T47D (cell line): ENCODE results near the gene RALGPS2.
A peak's percentile ranks its signal among the peaks of the same experiment; 100 is the strongest.

ENCODE experiments used
- DNase-seq, 2 experiments: peaks; one replicate each; pipeline versions ENCODE4 v3.0.0 to v3.0.0-alpha.2; 2011 to 2012; ENCODE audit warnings: low read depth in 1 of 2, low spot score in 1 of 2
- JUND ChIP-seq: IDR thresholded peaks from 2 replicates; pipeline ENCODE4 v1.6.1; 2012; ENCODE audit warnings: low read depth
- in situ Hi-C: cut with HindIII; loops from 2 replicates; pipeline ENCODE4 v1.10.0; 2016; ENCODE audit warnings: low sequenced_read_pairs, low pct_unique_long_range_greater_than_20kb

RALGPS2 gene

GRCh38 chr1:178694923-178695525, 30.0 kb upstream of the RALGPS2 start:
- TF ChIP-seq JUND: no peak
- DNase-seq: peak in 1 of 2 experiments; percentile 53
- in situ Hi-C loops: no loop called here

DNA sequence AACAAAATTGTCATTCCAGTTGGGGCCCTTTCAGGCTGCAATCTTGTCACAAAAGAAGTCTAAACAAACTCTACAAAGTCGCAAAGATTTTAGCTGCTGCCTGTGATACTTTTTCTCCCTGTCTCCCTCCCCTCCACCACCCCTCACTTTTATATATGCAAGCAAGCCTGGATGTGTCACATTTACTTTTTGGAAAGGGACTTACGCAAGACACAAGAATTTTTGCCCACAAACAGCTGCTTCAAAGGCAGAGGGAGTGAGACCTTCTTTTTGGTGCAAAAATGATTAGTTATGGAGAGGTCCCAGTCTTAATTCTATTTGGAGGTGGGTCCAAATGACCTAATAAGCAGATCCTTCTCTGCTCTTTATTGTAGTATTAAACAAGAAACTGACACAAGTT, 22.9 kb upstream of the RALGPS2 start:
- in situ Hi-C loops: no loop called here
- no peak for TF ChIP-seq JUND
- no peak for DNase-seq

- in situ Hi-C loops: no loop called here
- no peak for DNase-seq
- TF ChIP-seq JUND: no peak
Measured at GRCh38 chr1:178704833-178705232, 20.2 kb upstream of the RALGPS2 start.

- no peak for TF ChIP-seq JUND
- DNase-seq: peak in 1 of 2 experiments; percentile 20
- in situ Hi-C loops: no loop called here
Measured at GRCh38 chr1:178706432-178706831, 18.6 kb upstream of the RALGPS2 start.

- no peak for DNase-seq
- in situ Hi-C loops: no loop called here
Measured at GRCh38 chr1:178713259-178713658, 11.8 kb upstream of the RALGPS2 start.

DNA sequence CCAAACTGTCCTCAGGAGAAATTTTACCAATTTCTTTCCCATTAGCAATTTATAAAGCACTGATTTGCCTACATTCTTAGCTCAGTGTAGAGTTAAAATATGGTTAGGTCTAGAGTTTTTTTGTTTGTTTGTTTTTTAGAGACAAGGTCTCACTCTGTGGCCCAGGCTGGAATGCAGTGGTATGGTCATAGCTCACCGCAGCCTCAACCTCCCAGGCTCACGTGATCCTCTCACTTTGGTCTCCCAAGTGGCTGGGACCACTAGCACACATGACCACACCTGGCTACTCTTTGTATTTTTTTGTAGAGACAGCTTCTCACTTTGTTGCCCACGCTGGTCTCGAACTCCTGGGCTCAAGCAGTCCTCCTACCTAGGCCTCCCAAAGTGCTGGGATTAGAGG, 10.6 kb upstream of the RALGPS2 start:
- no peak for TF ChIP-seq JUND
- DNase-seq: no peak
- in situ Hi-C loops: no loop called here

More at GRCh38 chr1:178713259-178713658, 11.8 kb upstream of the RALGPS2 start:
- TF ChIP-seq JUND: no peak

- TF ChIP-seq JUND: no peak
- in situ Hi-C loops: no loop called here
- DNase-seq: no peak
Measured at GRCh38 chr1:178716111-178716510, 8.9 kb upstream of the RALGPS2 start.

- in situ Hi-C loops: no loop called here
- no peak for TF ChIP-seq JUND
- no peak for DNase-seq
Measured at GRCh38 chr1:178718520-178718919, 6.5 kb upstream of the RALGPS2 start.

DNA sequence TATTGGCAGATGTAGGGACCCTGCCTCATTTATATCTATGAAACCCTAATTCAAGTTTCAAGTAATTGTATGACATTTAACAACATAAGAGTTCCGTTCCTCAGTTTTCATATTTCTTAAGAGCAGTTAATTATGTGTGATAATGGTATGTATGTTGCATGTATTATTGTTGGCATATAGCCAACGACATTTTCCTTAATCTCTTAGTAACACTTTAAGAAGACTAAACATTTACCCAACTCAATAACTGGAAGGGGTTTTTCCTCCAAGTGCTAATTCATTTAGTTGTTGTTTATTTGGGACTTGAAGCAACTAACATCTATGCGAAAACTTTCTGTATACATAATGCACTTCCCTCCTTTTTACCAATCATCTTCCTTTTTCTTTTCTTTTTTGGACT, 1.5 kb upstream of the RALGPS2 start:
- no peak for TF ChIP-seq JUND
- no peak for DNase-seq
- in situ Hi-C loops: no loop called here

DNA sequence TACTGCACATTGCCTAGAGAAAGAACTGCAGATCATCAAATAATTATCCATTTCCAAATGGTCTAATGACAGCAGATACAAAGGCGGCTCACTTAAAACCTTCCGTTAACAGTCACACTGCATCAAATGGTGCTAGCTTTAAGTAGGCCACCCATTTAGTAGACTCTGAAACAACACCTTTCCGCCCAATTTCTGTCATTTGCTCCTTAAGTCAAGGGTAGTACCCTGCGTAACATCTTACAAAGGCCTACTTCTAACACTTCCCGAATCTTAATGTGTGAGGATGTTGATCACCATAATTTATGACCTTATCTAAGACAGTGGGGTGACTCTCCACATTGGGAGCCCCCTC, 692 bp upstream of the RALGPS2 start:
- in situ Hi-C loops: no loop called here
- no peak for TF ChIP-seq JUND
- no peak for DNase-seq

GRCh38 chr1:178725466-178726086, 532 bp downstream of the RALGPS2 start:
- in situ Hi-C loops: no loop called here

DNA sequence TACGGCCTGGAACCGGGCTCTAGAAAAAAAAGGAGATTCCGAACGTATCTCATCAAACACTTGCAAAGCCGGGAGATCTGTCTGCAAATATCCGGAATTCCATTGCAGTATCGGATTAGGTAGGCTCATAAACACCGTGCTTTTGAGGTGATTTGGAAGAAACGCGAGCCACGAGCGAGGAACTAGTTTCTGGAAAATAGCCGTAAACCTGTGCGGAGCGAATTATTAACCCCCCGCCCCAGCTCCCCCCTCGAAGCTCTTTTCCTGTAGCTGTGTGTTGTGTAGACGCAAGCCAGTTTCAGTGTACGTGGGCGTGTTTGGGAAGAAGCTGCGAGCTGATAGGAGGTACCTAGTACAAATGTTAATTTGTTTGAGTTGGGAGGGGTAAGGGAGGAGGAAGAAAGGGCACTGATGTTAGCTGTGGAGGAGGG, 1.1 kb downstream of the RALGPS2 start:
- DNase-seq: peak; percentile 80 to 93
- in situ Hi-C loops: no loop called here
- TF ChIP-seq JUND: no peak

More at GRCh38 chr1:178725466-178726086, 532 bp downstream of the RALGPS2 start:
- no peak for TF ChIP-seq JUND
- peak; percentile 43 to 75 for DNase-seq

DNA sequence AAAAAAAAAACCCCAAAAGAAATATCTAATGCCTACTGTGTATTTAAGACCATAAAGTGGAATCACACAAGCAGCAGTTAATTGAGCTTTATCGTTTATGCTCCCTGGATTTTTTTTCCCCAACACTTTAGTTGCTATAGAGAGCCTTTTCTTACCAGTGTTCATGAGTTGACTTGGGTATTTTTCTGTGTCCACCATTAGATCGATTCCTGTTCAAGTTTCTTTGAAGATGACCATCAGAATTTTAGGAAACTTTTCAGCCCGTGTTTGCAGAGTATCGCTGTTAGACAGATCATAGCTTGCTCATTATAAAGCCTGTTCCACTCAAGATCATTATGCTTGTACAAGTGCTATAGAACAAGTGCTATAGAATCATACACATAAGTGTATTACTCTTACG, 1.5 kb downstream of the RALGPS2 start:
- no peak for TF ChIP-seq JUND
- DNase-seq: no peak
- in situ Hi-C loops: no loop called here
